ENCODE results near the gene MCAT.

GRCh38 chr22:43094085-43094484, 49.1 kb downstream of the MCAT start:
- TF ChIP-seq CTCF (IDR thresholded peaks at IDR 0.05) (peak in 5 of 6 experiments; percentile 22 to 47 (median 39)), POLR2A (IDR thresholded peaks at IDR 0.05) (peak in 1 of 2 donors; percentile 50)

Data from adrenal gland (tissue), 5 donors.